Mucosa of rectum (tissue), 2 donors: ENCODE data around the gene PDIA5.

Experiments
- H3K27ac ChIP-seq, 2 donors: one replicate each; pipeline ENCODE4 v1.7.0; 2013; ENCODE audit warnings: inconsistent platforms in 2 of 2, low read depth in 2 of 2, low read length in 2 of 2
- H3K27me3 ChIP-seq, 2 donors: one replicate each; pipeline ENCODE4 v1.7.0; 2013; ENCODE audit warnings: low read length in 2 of 2; ENCODE audit not compliant: control insufficient read depth in 2 of 2, insufficient read depth in 2 of 2
- H3K36me3 ChIP-seq, 2 donors: one replicate each; pipeline ENCODE4 v1.7.0; 2013; ENCODE audit warnings: low read length in 2 of 2; ENCODE audit not compliant: control insufficient read depth in 2 of 2, insufficient read depth in 2 of 2
- H3K4me1 ChIP-seq, 2 donors: one replicate each; pipeline ENCODE4 v1.7.0; 2013; ENCODE audit warnings: low read length in 2 of 2, mild to moderate bottlenecking in 1 of 2; ENCODE audit not compliant: control insufficient read depth in 2 of 2, insufficient read depth in 2 of 2
- H3K4me3 ChIP-seq, 2 donors: one replicate each; pipeline ENCODE4 v1.7.0; 2013; ENCODE audit warnings: low read length in 2 of 2
- H3K9ac ChIP-seq, 2 donors: one replicate each; pipeline ENCODE4 v1.7.0; 2013; ENCODE audit warnings: low read length in 2 of 2, low read depth in 1 of 2, mild to moderate bottlenecking in 1 of 2
- H3K9me3 ChIP-seq, 2 donors: one replicate each; pipeline ENCODE4 v1.7.0; 2013; ENCODE audit warnings: low read length in 2 of 2; ENCODE audit not compliant: control insufficient read depth in 2 of 2
- donor health status: healthy.
- donor health status: Normal muscosa, but diverticular disease.

PDIA5 gene

GRCh38 chr3:123085932-123086627, 19.3 kb downstream of the PDIA5 start:
- peaks cover 4 to 5% of the 10 kb centered on the region in 2 donors for H3K36me3 ChIP-seq
- H3K4me1 ChIP-seq: peaks cover 16% of the 10 kb centered on the region in 2 donors
- no peak overlapping the region for H3K4me3 ChIP-seq
- no peak overlapping the region for H3K27ac ChIP-seq
- H3K9ac ChIP-seq: no peak overlapping the region
- no peaks in the 10 kb centered on the region for H3K27me3 ChIP-seq
- no peaks in the 10 kb centered on the region for H3K9me3 ChIP-seq

GRCh38 chr3:123088387-123088786, 21.6 kb downstream of the PDIA5 start:
- Histone ChIP-seq H3K4me1 (peaks cover 5 to 11% of the 10 kb centered on the region in 2 donors), H3K36me3 (peaks cover 17 to 21% of the 10 kb centered on the region in 2 donors), H3K27ac (no peak overlapping the region), H3K9ac (no peak overlapping the region), H3K4me3 (no peak overlapping the region), H3K27me3 (no peaks in the 10 kb centered on the region), H3K9me3 (no peaks in the 10 kb centered on the region)

GRCh38 chr3:123089611-123090331, 22.9 kb downstream of the PDIA5 start:
- no peak overlapping the region for H3K9ac ChIP-seq
- peaks cover 3% of the 10 kb centered on the region in 2 donors for H3K4me1 ChIP-seq
- H3K36me3 ChIP-seq: peaks cover 25% of the 10 kb centered on the region in 2 donors
- H3K9me3 ChIP-seq: no peaks in the 10 kb centered on the region
- H3K4me3 ChIP-seq: no peak overlapping the region
- H3K27me3 ChIP-seq: no peaks in the 10 kb centered on the region
- peak overlapping the region in 1 of 2 donors; percentile 33 for H3K27ac ChIP-seq

- Histone ChIP-seq H3K4me1 (peaks cover 0 to 3% of the 10 kb centered on the region in 2 donors), H3K27ac (no peak overlapping the region), H3K36me3 (peaks cover 25 to 28% of the 10 kb centered on the region in 2 donors), H3K9ac (no peak overlapping the region), H3K27me3 (no peaks in the 10 kb centered on the region), H3K9me3 (no peaks in the 10 kb centered on the region), H3K4me3 (no peak overlapping the region)
Observed at GRCh38 chr3:123090728-123091531, 24.1 kb downstream of the PDIA5 start.

- Histone ChIP-seq H3K27ac (no peak overlapping the region), H3K36me3 (peaks cover 28% of the 10 kb centered on the region in 2 donors), H3K27me3 (no peaks in the 10 kb centered on the region), H3K4me1 (peaks cover 0 to 4% of the 10 kb centered on the region in 2 donors), H3K9ac (no peak overlapping the region), H3K9me3 (no peaks in the 10 kb centered on the region), H3K4me3 (no peak overlapping the region)
Observed at GRCh38 chr3:123092243-123092642, 25.4 kb downstream of the PDIA5 start.

GRCh38 chr3:123093696-123094095, 26.9 kb downstream of the PDIA5 start:
- Histone ChIP-seq H3K9ac (no peak overlapping the region), H3K4me1 (peaks cover 7 to 11% of the 10 kb centered on the region in 2 donors), H3K27ac (no peak overlapping the region), H3K4me3 (no peak overlapping the region), H3K27me3 (no peaks in the 10 kb centered on the region), H3K9me3 (no peaks in the 10 kb centered on the region), H3K36me3 (peaks cover 28 to 32% of the 10 kb centered on the region in 2 donors)

- Histone ChIP-seq H3K4me1 (peaks cover 11% of the 10 kb centered on the region in 2 donors), H3K27me3 (no peaks in the 10 kb centered on the region), H3K9ac (no peak overlapping the region), H3K9me3 (no peaks in the 10 kb centered on the region), H3K27ac (no peak overlapping the region), H3K36me3 (peaks cover 33 to 36% of the 10 kb centered on the region in 2 donors), H3K4me3 (no peak overlapping the region)
Observed at GRCh38 chr3:123094516-123095313, 27.9 kb downstream of the PDIA5 start.

GRCh38 chr3:123096126-123096525, 29.3 kb downstream of the PDIA5 start:
- peaks cover 33 to 35% of the 10 kb centered on the region in 2 donors for H3K36me3 ChIP-seq
- no peak overlapping the region for H3K4me3 ChIP-seq
- no peaks in the 10 kb centered on the region for H3K9me3 ChIP-seq
- no peaks in the 10 kb centered on the region for H3K27me3 ChIP-seq
- no peak overlapping the region for H3K9ac ChIP-seq
- no peak overlapping the region for H3K27ac ChIP-seq
- peaks cover 8 to 11% of the 10 kb centered on the region in 2 donors for H3K4me1 ChIP-seq

GRCh38 chr3:123096731-123097130, 29.9 kb downstream of the PDIA5 start:
- no peaks in the 10 kb centered on the region for H3K27me3 ChIP-seq
- peaks cover 29 to 31% of the 10 kb centered on the region in 2 donors for H3K36me3 ChIP-seq
- H3K4me1 ChIP-seq: peaks cover 8 to 11% of the 10 kb centered on the region in 2 donors
- no peaks in the 10 kb centered on the region for H3K9me3 ChIP-seq
- H3K4me3 ChIP-seq: no peak overlapping the region
- H3K27ac ChIP-seq: peak overlapping the region in 1 of 2 donors; percentile 35
- no peak overlapping the region for H3K9ac ChIP-seq
